PC-3 (cell line): Measurements from ENCODE around the gene DPEP1. TPM values are rescaled to one million over a fixed set of nuclear protein-coding genes. Genes with fewer than 3 reads are reported as not detected.

Experiments used
- ATAC-seq: fragments of 200-7000 bp; cut with Tn5 transposase; 2 replicates; pipeline ENCODE4 v1.9.1; 2020; ENCODE audit warnings: mild to moderate bottlenecking, moderate library complexity
- Bru-seq: library from RNA; stranded (reverse); fragments of 400-500 nt; gene quantifications from one replicate; lab custom pipeline; 2021; lab: Mats Ljungman, UMichigan
- BruChase-seq, 2 experiments: library from RNA; stranded (reverse); fragments of 400-500 nt; gene quantifications; one replicate each; lab custom pipeline; 2021; lab: Mats Ljungman, UMichigan
- BruUV-seq: library from RNA; stranded (reverse); fragments of 400-500 nt; replicated peaks from 2 replicates; lab custom pipeline; 2021; lab: Mats Ljungman, UMichigan
- CTCF ChIA-PET: fragments of 300-600 bp; sonication (Branson Sonifier 250); formaldehyde crosslinking; loops from one replicate; lab custom pipeline; 2022; ENCODE audit warnings: antibody characterized with exemption; lab: Charles Lee
- POLR2A ChIA-PET: fragments of 300-600 bp; sonication (Branson Sonifier 250); formaldehyde crosslinking; loops from one replicate; lab custom pipeline; 2022; ENCODE audit warnings: antibody characterized with exemption; ENCODE audit not compliant: unreplicated experiment; lab: Charles Lee
- DNase-seq: peaks from one replicate; pipeline ENCODE4 v3.0.0-alpha.2; 2015
- H2AFZ ChIP-seq: fragments of 300-600 bp; sonication (generic); 2 replicates; pipeline ENCODE4 v1.6.0; 2016; ENCODE audit warnings: antibody characterized with exemption, low read length
- H3F3A ChIP-seq: fragments of 300-600 bp; sonication (generic); one replicate; pipeline ENCODE4 v1.6.0; 2017; ENCODE audit warnings: antibody characterized with exemption, low read length, control low read depth, mild to moderate bottlenecking; ENCODE audit not compliant: unreplicated experiment
- H3K27ac ChIP-seq: fragments of 300-600 bp; sonication (generic); 2 replicates; pipeline ENCODE4 v1.5.1; 2016; ENCODE audit warnings: mild to moderate bottlenecking, low read length
- H3K27me3 ChIP-seq: fragments of 300-600 bp; sonication (generic); 2 replicates; pipeline ENCODE4 v1.6.1; 2016; ENCODE audit warnings: low read length, mixed read lengths
- H3K36me3 ChIP-seq: fragments of 300-600 bp; sonication (generic); 2 replicates; pipeline ENCODE4 v1.6.1; 2016; ENCODE audit warnings: low read depth, mixed run types, low read length, mixed read lengths
- H3K4me1 ChIP-seq: fragments of 300-600 bp; sonication (generic); 2 replicates; pipeline ENCODE4 v1.5.1; 2016; ENCODE audit warnings: low read length; ENCODE audit not compliant: insufficient read depth
- H3K4me2 ChIP-seq: fragments of 300-600 bp; sonication (generic); 2 replicates; pipeline ENCODE4 v1.6.0; 2016; ENCODE audit warnings: low read length
- H3K4me3 ChIP-seq: fragments of 300-600 bp; sonication (generic); 2 replicates; pipeline ENCODE4 v1.5.1; 2016; ENCODE audit warnings: mild to moderate bottlenecking, low read length, mixed read lengths
- H3K79me2 ChIP-seq: fragments of 300-600 bp; sonication (generic); 2 replicates; pipeline ENCODE4 v1.6.1; 2017; ENCODE audit warnings: low read length, mixed read lengths
- H3K9ac ChIP-seq: fragments of 300-600 bp; sonication (generic); 2 replicates; pipeline ENCODE4 v1.6.0; 2016; ENCODE audit warnings: mild to moderate bottlenecking, low read length
- H3K9me2 ChIP-seq: fragments of 300-600 bp; sonication (generic); replicated peaks from 2 replicates; pipeline ENCODE4 v1.6.1; 2016; ENCODE audit warnings: mixed run types, low read length, mixed read lengths
- H3K9me3 ChIP-seq: fragments of 300-600 bp; sonication (generic); 2 replicates; pipeline ENCODE4 v1.6.1; 2016; ENCODE audit warnings: low read length, mixed read lengths
- H4K20me1 ChIP-seq: fragments of 300-600 bp; sonication (generic); 2 replicates; pipeline ENCODE4 v1.6.1; 2016; ENCODE audit warnings: low read length, mixed read lengths
- CTCF ChIP-seq: fragments of 300-600 bp; sonication (generic); conservative IDR thresholded peaks from 2 replicates; pipeline ENCODE4 v1.5.1; 2017; ENCODE audit warnings: antibody characterized with exemption, low read depth, mild to moderate bottlenecking, low read length
- EZH2 ChIP-seq: fragments of 300-600 bp; sonication (generic); IDR thresholded peaks from one replicate; pipeline ENCODE4 v1.6.1; 2017; ENCODE audit warnings: antibody characterized with exemption, mild to moderate bottlenecking, low read length; ENCODE audit not compliant: unreplicated experiment
- EZH2phosphoT487 ChIP-seq: fragments of 300-600 bp; sonication (generic); IDR thresholded peaks from 2 replicates; pipeline ENCODE4 v1.6.1; 2018; ENCODE audit warnings: mild to moderate bottlenecking, antibody characterized with exemption, low read length, borderline replicate concordance
- intact Hi-C: fragments of 100-400 bp; cut with micrococcal nuclease; formaldehyde crosslinking; loops from 2 replicates; pipeline ENCODE4 v1.9.0; 2023
- long read RNA-seq: library from polyadenylated mRNA; unstranded; transcript quantifications from one replicate; pipeline ENCODE4 v2.0.0, GENCODE V29; 2021; ENCODE audit not compliant: unreplicated experiment
- total RNA-seq: library from RNA; depleted of rRNA; stranded (reverse); fragments of >200 nt; gene quantifications from 2 replicates; pipeline ENCODE4 v1.2.3, GENCODE V29; 2014; rRNA removed

The DPEP1 gene
- 0.23 TPM in 1 of 2 replicates, not detected in the other for total RNA-seq
- percentile 3 among the genes with signal in this experiment for Bru-seq, nascent RNA
- percentile 8 among the genes with signal in this experiment for BruChase-seq, experiment 1, labeled RNA remaining after a 6-hour chase
- BruChase-seq, experiment 2, labeled RNA remaining after a 2-hour chase = percentile 3 among the genes with signal in this experiment
- long read RNA-seq = 0 reads

- no peaks in the 10 kb centered on the region for H3K9me3 ChIP-seq
- BruUV-seq = no TSS peak
- H2AFZ ChIP-seq = no peak within 1 kb of the TSS
- H3K9ac ChIP-seq = no peak within 1 kb of the TSS
- POLR2A ChIA-PET = no interaction called here
- TF ChIP-seq EZH2phosphoT487 (no peak), CTCF (no peak), EZH2 (no peak)
- H3K4me1 ChIP-seq = no peaks in the 10 kb centered on the region
- no peaks in the 10 kb centered on the region for H3F3A ChIP-seq
- CTCF ChIA-PET = no interaction called here
- no peak within 1 kb of the TSS for H3K4me2 ChIP-seq
- H3K27me3 ChIP-seq = no peaks in the 10 kb centered on the region
- no peak within 1 kb of the TSS for H3K4me3 ChIP-seq
- H3K79me2 ChIP-seq = no peaks in the 10 kb centered on the region
- no peaks in the 10 kb centered on the region for H3K9me2 ChIP-seq
- intact Hi-C loops = no loop called here
- no peaks in the 10 kb centered on the region for H4K20me1 ChIP-seq
- no peak within 1 kb of the TSS for H3K27ac ChIP-seq
- H3K36me3 ChIP-seq = no peaks in the 10 kb centered on the region
- ATAC-seq = no peak; the same call in 1 of the 2 replicates
- no peak for DNase-seq
Observed at GRCh38 chr16:89613231-89613953, at the start of gene DPEP1. TSS of gene DPEP1 (plus strand) at chr16:89613642. CDS start at chr16:89630411, 16,769 bp downstream.

GRCh38 chr16:89564476-89565255, 48.8 kb upstream of the DPEP1 start:
- H3K27me3 ChIP-seq = no peaks in the 10 kb centered on the region
- peaks cover 37% of the 10 kb centered on the region for H3K4me1 ChIP-seq
- H3K9me2 ChIP-seq = no peaks in the 10 kb centered on the region
- H3K4me3 ChIP-seq = peak overlapping the region; percentile 99; the same call in 1 of the 2 replicates
- peaks cover 19% of the 10 kb centered on the region for H3F3A ChIP-seq
- ChIA-PET CTCF (no interaction called here), POLR2A (no interaction called here)
- H3K79me2 ChIP-seq = peaks cover 41% of the 10 kb centered on the region
- peak overlapping the region; percentile 99 for H3K4me2 ChIP-seq
- no peak overlapping the region for H2AFZ ChIP-seq
- no TSS peak for BruUV-seq
- TF ChIP-seq EZH2 (no peak), EZH2phosphoT487 (no peak), CTCF (no peak)
- no peak overlapping the region for H3K9ac ChIP-seq
- no peaks in the 10 kb centered on the region for H3K9me3 ChIP-seq
- intact Hi-C loops = no loop called here
- no peak overlapping the region for H3K27ac ChIP-seq
- peaks cover 38% of the 10 kb centered on the region for H3K36me3 ChIP-seq
- 0 out of 2 replicates have a peak, but pooled peaks have one; percentile 0 for ATAC-seq
- no peak for DNase-seq
- peaks cover 41% of the 10 kb centered on the region for H4K20me1 ChIP-seq
